HG03060 (cell line): ENCODE measurements around the gene PTPN9.
"Not testable (repeated sequence)": the region's sequence is repeated elsewhere in the genome, so short reads cannot be mapped to it uniquely, and the experiment has no call there.

Source experiments
- ATAC-seq: cut with Tn5 transposase; IDR thresholded peaks from one replicate; pipeline ENCODE4 v1.9.1; 2021; ENCODE audit warnings: low read depth, moderate number of reproducible peaks; ENCODE audit not compliant: unreplicated experiment

PTPN9 gene

DNA sequence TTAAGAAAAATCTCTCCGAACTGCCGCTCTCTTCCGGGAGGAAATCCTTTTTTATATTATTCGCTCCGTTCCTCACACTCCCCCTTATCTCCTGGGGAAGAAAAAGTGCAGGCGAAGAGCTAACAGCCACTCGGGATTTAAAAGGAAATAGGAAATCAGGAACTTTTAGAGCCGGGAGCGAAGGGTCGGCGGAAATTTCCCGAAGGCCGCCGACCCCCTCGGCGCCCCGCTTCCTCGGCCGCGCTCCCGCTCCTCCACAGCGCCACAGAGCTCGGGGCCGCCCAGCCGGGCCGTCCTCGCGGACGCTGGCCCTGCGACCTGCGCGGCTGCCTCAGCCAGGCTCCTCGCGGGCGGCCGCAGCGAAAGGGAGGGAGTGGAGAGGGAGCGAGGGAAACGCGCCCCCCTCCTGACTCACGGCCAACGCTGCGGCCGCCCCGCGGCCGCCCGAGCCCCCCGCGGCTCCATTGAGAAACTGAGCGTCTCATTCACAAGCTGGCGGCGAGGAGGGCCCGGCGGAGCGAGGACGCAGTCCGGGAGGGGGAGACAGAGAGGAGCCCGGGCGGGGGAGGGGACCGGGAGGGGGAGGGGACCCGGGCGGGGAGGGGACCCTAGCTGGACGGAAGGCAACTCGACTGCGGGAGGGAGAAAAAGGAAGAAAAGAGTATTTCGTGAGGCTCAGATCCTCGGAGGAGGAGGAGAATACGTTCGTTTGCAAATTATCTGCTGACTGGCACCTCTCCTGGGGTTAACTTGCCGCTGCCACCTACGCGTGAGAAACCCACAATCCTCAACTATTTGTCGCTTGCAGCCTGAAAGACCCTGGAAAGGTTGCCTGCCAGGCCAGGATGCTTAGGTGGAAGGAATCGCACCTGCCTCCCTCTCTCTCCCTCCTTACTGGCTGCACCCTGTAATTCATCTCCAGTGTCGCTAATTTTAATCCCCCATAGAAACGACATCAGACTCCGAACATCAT lies at the start of gene PTPN9:
PTPN9 (minus strand) TSS at position 368 of the 973 bp plus-strand sequence. CDS start 539 bp downstream, outside the sequence.
- no peak for ATAC-seq

DNA sequence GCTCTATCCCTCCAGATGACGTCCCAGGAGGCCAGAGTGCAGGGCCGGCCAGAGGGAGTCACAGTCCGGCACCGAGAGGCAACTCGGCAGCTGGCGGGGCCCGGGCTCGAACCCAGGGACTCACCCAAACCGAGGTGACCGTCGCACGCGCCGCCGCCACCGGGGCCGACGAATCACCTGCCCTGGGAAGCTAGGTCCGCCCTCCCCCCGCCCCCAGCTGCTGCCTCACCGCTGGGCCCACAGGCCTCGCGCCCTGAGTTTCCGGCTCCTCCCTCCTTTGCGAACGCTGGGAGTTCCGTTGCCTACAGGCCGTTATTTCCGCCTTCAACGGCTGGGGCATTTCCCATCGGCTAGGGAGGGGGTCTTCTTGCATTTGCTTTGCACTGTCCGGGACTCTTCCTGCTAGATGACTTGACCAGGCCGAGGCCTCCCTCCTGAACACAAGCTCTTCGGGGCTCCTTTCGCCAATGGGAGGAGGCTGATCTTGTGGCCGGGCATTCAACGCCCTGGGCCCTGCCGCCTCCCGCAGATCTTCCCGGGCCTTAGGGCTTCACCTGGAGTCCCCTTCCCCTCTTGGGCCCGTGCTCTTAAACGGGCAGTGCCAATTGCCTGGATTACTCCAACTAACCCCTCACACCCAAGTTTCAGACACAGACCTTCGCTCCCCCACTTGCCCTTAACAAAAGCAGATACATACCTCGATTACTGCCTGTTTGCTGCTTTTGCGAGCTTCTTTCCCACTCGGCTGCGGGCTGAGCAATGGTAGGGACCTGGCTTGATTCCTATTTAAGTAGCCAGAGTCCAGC lies 46.6 kb upstream of the PTPN9 start, which contains the start of gene SNUPN:
SNUPN (minus strand) TSS at position 184 of the 806 bp plus-strand sequence. CDS start 4,674 bp downstream, outside the sequence.
- peak; percentile 82 for ATAC-seq

DNA sequence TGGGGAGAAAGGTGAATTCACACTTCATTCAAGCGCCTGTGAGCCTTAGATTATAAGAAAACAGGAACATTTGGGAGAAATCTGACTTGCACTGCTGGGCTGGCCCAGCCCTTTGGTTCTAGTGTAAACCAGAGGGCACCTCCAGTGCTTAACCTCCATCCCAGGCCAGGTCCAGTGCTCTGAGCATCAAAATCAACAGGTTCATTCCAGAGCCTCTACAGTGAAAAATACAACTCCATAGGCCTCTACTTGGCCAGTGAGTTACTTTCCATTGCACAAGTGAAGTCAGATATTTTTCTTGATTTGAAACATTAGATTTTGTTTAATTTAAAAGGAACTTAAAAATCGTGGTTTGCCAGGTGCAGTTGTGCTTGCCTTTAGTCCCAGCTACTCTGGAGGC lies 43.4 kb upstream of the PTPN9 start:
- no peak for ATAC-seq

DNA sequence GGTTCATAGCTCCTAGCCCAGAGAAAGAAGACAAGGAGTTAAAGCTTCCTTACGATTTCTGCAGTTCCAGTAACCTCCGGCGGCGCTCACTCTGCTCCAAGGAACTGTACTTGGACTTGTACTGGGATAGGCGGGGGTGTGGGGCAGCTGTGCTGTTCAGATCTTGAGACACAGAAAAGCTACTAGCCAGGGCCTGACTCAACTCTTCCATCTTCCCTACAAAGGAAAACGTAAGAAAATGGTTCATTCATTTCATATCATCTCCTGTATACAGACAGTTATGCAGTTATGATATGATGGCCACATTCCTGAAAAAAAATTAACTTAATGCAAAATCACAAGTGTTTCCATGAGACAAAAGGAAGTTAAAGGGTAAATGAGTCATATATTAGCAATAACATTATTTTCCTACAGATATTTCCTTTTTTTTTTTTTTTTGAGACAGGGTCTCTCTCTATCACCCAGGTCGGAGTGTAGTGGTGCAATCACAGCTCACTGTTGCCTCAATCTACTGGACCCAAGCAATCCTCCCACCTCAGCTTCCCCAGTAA lies 41.8 kb upstream of the PTPN9 start:
- ATAC-seq, result no peak

DNA sequence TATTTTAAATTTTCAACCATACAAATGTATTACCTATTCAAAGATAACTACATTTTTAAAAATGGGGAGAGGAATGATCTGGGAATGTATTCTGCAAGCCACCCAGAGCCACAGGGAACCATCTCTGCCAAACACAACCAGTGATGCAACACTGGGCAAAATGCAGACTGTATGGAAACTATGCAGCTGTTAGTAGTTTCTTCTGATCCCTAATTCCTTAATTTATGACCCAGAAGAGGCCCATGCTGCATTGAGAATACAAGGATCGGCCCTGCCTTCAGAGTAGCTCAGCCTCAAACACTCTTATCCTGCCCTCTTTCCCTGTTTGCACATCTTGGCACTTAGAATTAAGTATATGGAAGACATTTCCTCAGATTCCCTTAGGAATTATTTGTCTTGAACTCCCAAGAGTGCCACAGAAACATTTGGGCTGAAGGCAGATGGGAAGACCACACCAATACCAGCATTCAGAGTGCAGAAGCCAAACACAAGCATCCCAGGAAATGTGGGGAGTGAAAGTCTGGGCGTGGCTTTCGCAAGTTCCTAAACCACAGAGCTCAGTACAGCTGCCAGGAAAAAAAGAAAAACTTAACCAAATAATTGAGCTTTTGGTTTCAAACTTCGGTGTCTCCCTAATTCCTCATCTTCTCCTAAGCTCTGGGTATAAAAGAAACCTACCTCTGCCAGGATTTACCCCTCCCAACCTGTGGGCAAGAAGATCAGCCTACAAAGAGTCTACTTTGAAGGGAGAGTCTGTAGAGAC lies 41.1 kb upstream of the PTPN9 start:
- no peak for ATAC-seq

DNA sequence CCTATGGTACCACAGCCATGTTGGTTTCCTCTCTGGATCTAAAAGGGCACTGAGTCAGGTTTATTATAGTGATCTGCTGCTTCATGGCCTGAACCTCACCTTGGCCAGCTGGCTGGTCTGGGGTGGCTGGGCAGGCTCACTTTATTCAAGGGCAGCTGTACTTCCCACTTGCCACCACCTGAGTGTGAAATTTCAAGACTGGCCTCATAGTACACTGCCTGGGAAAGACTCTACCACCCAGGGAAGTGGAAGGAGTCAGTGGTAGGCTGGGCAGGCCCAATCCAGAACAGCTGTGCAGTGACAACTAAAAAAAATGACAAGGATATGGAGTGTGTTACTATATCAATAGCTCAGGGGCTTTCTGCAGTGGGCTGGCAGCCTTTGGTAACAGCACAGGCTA lies 37.7 kb upstream of the PTPN9 start:
- ATAC-seq, result no peak

DNA sequence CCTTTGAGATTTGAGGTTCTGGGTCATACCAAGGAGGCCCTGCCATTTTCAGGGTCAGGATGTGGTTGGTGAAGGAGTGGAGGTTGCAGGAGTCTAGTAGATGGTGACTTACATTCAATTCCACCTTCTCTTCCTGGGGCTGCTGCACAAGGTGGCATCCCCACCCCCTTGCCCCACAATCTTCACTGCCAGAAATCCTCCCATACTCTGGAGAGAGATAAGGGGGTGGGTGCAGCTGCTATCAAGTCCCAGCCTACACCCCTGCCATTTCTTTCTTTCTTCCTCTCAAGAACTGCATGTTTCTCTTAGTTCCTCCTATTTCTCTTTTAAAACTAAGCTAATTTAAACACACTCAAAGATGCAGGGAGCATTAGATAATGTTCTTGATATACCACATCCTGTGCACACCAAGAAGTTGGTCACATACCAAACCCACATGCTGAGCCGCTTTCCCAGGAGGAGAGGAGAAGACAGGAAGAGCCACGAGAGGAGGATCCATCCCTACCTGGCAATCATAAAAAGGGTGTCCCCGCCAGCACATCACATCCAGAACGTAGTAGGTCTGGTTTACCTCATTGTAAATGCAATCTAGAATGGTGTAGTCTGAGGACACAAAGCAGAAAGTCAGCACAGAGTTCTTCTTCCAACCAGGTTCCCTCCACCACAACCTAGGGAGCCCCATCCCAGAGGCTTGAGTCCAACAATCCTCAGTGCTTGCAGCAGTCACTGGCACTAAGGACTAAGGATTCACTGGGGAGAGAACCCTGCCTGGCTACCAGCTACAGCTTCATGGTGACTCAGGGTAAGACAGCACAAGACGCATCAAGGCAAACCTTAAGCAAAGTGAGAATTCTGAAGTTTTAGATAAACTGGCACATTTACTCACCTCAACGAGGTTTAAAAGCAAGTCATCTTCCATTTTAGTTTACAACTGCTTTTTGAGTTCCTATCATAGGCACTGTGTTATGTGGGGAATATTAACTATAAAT lies 27.9 kb upstream of the PTPN9 start:
- ATAC-seq, result no peak

DNA sequence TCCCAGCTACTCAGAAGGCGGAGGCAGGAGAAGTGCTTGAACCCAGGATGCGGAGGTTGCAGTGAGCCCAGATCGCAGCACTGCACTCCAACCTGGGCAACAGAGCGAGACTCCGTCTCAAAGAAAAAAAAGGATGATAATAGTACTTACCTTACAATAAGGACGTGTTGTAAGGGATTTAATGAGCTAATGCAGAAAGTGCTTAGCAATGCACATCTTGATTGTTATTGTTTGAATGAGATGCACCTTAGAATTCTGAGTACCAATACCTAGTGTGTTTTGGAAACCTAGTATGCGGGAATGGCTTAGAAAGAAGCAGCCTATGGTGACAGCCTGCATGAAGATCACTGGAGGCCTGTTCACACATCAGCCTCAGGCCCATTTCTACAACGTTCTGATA lies 26.9 kb upstream of the PTPN9 start:
- no peak for ATAC-seq

DNA sequence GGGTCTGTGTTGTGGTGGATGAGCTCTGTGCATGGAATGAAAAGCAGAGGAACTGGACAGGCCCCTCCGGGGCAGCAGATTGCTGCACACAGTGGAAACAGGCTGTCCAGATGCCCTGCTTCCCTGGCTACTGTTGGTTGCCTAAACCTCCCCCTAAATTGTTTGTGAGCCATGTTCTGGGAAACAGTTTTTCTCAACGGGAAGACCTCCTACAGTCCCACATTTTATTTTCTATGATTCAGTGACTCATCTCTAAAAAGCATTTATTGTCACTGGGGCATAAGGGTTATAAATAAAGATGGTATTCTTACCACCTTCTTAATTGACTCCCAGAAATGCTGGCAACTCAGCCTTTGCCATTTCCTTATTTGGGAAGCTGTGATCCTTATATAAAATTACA lies 20.3 kb upstream of the PTPN9 start:
- ATAC-seq, result no peak

DNA sequence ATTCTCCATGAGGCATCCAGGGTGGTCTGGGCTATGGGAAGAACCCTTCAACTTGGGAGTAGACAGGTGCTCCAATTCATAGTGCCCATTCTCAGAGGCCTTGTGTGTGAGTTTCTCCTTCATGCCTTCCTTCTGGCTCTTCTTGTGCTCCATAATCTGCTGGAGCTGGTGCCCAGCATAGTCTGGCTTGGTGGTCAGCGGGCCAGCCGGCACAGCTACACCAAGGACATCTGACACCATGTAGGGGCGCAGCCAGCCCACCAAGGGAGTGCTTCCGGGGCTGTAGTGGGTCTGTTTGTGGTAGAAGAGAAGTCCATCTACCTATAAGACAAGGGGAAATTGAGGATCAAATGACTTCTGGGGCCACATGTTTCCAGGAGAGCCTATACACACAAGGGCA lies 19.2 kb upstream of the PTPN9 start:
- no peak for ATAC-seq

DNA sequence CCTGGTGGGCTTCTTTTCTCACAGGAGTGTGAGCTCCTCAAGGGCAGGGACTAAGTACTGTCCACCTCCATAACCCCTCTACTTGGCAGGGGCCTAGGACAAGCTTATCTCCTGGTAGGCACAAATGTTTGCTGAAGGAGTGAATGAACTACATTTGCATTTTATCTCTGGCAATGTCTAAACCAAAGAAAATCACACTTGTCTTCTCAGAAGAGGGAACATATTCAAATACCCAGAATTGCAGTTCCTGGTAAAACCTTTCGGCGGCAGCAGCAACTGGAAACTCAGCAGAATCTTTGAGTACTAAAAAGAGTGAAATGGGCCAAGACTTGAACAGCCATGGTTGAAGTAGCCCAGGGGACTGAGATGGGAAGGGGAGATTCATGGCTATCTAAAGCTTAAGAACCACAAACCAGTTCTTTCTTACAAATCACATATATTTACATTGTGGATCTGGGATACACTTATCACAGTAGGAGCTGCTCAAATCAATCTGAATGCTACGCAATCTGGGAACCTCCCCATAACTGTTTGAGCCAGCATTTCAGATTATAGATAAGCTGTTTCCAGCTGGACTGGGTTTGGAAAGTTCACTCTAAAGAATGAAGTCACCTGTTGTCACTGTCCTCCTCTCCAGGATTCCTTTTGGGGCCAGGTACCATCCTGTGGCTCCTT lies 18.7 kb upstream of the PTPN9 start:
- ATAC-seq, result no peak

DNA sequence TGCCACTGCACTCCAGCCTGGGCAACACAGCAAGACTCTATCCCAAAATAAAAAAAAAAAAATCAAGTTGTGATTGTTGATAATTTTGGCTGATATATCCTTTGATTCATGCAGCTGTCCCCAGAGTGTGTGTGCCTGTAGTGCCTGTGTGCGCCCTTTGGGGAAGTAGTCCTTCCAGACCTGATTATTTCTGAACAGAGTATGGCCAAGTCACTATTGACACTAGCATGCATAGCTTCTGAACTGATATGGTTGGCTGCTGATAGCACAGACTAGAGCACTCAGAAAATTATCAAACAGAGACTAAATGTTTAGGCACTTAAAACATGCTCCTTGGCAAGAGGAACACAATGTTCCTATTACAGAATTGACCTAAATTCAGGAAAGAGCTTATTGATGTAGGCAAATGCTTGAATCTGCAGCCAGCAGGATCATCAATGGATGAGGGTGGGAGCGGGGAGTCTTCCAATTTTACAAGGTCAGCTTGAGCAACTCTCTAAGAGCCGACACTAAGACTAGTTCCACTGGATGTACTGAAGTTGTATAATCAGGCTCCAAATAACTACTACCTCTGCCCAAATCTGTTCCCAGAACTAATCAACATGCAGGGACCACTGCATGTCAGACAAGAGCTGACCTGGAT lies 17.7 kb upstream of the PTPN9 start:
- ATAC-seq, result no peak

DNA sequence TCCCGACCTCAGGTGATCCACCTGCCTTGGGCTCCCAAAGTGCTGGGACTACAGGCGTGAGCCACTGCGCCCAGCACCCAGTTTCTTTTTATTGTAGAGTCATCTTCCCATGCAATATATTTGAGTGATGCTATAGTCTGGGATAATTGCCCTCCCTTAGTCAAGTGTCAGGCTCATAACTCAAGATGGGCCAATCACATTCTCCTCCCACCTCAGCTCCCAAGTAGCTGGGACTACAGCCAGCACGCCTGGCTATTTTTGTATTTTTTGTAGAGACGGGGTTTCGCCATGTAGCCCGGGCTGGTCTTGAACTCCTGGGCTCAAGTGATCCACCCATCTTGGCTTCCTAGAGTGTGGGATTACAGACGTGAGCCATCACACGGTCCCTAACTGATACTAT lies 15.2 kb upstream of the PTPN9 start:
- no peak for ATAC-seq

DNA sequence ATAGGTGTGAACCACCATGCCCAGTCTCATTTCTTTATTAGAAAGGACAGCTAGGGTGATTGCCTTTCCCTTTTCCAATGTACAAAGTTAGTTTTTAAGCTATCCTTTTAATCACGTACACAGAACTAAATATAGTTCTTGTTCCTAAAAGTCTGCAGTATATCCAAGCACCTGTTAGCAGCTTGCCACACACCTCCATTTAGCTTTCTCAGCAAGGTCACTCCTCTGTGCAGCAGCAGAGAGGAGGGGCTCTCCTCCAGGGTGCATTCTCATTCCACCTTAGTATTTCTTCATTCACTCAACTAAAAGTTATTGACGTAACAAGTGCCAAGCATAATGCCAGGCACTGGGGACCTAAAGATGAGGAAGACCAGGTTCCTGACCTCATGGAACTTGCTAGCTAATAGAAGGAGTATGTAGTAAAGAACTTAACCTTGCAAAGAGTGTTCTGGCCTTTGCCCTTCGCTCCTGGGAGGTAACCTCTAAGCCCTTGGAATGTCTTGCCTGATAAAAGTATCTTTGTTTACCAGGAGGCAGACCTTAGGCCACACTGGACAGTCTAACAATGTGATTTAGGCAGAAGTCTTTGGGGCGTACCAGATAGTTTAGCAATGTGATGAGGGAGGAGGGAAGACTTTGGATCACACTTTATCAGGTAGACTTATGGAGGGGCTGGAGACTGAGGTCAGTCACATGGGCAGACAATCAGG lies 12.7 kb upstream of the PTPN9 start:
- no peak for ATAC-seq

DNA sequence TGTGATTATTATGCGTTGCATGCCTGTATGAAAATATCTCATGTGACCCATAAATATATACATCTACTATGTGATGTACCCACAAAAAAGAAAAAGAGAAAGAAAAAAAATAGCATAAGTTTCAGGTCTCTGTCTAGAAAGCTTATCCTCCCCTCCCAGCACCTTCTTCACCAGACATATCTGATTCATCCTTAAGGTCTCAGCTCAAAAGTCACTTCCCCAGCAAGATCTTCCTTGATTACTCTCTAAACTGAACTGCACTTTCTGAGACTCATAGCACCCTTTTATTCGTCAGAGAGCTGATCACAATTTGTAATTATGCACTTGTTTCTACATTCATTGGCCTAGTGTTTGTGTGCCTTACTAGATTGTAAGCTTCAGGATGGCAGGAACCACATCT lies 11.1 kb upstream of the PTPN9 start:
- no peak for ATAC-seq

DNA sequence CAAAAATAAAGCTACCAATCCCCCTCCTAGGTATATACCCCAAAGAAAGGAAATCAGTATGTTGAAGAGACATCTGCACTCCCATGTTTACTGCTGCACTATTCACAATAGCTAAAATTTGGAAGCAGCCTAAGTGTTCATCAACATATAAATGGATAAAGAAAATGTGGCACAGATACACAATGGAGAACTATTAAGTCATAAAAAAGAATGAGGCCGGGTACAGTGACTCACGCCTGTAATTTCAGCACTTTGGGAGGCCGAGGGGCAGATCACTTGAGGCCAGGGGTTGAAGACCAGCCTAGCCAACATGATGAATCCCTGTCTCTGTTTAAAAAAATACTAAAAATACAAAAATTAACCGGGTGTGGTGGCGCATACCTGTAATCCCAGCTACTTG lies 10.0 kb upstream of the PTPN9 start:
- ATAC-seq, result no peak

DNA sequence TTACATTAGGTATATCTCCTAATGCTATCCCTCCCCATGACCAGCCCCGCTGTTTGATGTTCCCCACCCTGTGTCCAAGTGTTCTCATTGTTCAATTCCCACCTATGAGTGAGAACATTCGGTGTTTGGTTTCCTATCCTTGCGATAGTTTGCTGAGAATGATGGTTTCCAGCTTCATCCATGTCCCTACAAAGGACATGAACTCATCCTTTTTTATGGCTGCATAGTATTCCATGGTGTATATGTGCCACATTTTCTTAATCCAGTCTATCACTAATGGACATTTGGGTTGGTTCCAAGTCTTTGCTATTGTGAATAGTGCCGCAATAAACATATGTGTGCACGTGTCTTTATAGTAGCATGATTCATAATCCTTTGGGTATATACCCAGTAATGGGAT lies 7.3 kb upstream of the PTPN9 start:
- not testable (repeated sequence) for ATAC-seq

DNA sequence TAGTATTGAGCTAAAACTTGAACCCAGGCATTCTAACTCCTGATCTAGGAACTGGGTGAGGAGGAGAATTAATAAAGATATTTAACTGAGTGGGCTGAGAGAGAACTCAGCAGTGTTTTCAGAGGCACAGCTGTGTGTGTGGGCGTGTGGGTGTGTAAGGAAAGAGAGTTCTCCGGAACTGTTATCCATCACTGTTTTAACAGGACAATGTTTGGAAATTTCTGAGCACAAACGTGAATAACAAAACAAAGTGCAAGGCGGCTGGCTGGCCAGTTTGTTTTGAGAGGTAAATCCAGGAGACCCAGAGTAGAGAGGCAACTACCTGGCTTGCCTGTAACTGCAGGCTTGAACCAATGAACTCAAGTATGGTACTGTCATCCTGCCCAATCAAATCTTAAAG lies 5.0 kb upstream of the PTPN9 start:
- ATAC-seq, result no peak
